CD14-positive monocyte (primary cell): ENCODE measurements around the gene HS1BP3. TPM values are rescaled to one million over a fixed set of nuclear protein-coding genes. Genes with fewer than 3 reads are reported as not detected.

Experiments used
- DNase-seq, 3 donors: peaks; one replicate each; pipeline ENCODE4 v3.0.0-alpha.2; 2011 to 2022
- H2AFZ ChIP-seq: 2 replicates; pipeline ENCODE4 v1.6.0; 2012; ENCODE audit warnings: mild to moderate bottlenecking, low read depth, low read length, inconsistent platforms; ENCODE audit not compliant: insufficient read depth, poor library complexity, severe bottlenecking
- H3K27ac ChIP-seq, 2 donors: 1 replicate in 1 of 2; 2 replicates in 1 of 2; pipeline ENCODE4 v1.5.1; 2012 to 2013; ENCODE audit warnings: low read length in 2 of 2, control low read depth in 1 of 2, inconsistent platforms in 1 of 2, low read depth in 1 of 2, mild to moderate bottlenecking in 1 of 2
- H3K27me3 ChIP-seq, 2 donors: one replicate each; pipeline versions ENCODE4 v1.6.0 to v1.6.1; 2011 to 2013; ENCODE audit warnings: low read length in 2 of 2; ENCODE audit not compliant: control insufficient read depth in 2 of 2, insufficient read depth in 2 of 2
- H3K36me3 ChIP-seq, 2 donors: replicated peaks in 1 of 2; 1 replicate in 1 of 2; 2 replicates in 1 of 2; pipeline versions ENCODE4 v1.5.1 to v1.6.1; 2012 to 2013; ENCODE audit warnings: low read length in 2 of 2, control low read depth in 1 of 2, inconsistent platforms in 1 of 2, mild to moderate bottlenecking in 1 of 2; ENCODE audit not compliant: insufficient read depth in 2 of 2, control insufficient read depth in 1 of 2
- H3K4me1 ChIP-seq, 2 donors: 1 replicate in 1 of 2; 2 replicates in 1 of 2; pipeline versions ENCODE4 v1.5.1 to v1.6.1; 2012 to 2013; ENCODE audit warnings: low read length in 2 of 2, control low read depth in 1 of 2, inconsistent platforms in 1 of 2, mild to moderate bottlenecking in 1 of 2, moderate library complexity in 1 of 2; ENCODE audit not compliant: insufficient read depth in 2 of 2, control insufficient read depth in 1 of 2
- H3K4me2 ChIP-seq: replicated peaks from 2 replicates; pipeline ENCODE3; 2012; ENCODE audit warnings: low read length, moderate library complexity, mild to moderate bottlenecking; ENCODE audit not compliant: poor library complexity, severe bottlenecking; ENCODE audit errors: extremely low read depth
- H3K4me3 ChIP-seq, 3 experiments: fragments of 200-600 bp in 1 of 3; sonication (generic) in 1 of 3; replicated peaks in 1 of 3; 1 replicate in 2 of 3; 2 replicates in 1 of 3; pipeline ENCODE4 v1.5.1; 2011 to 2013; ENCODE audit warnings: low read length in 3 of 3, mild to moderate bottlenecking in 3 of 3, control low read depth in 2 of 3, low read depth in 2 of 3, inconsistent platforms in 1 of 3, moderate library complexity in 1 of 3
- H3K79me2 ChIP-seq: 2 replicates; pipeline ENCODE4 v1.6.0; 2012; ENCODE audit warnings: mild to moderate bottlenecking, control low read depth, inconsistent platforms, low read length, moderate library complexity; ENCODE audit not compliant: insufficient read depth
- H3K9ac ChIP-seq: 2 replicates; pipeline ENCODE4 v1.6.0; 2017; ENCODE audit warnings: low read length, mild to moderate bottlenecking; ENCODE audit not compliant: insufficient read depth, poor library complexity, severe bottlenecking
- H3K9me3 ChIP-seq, 2 donors: replicated peaks in 1 of 2; 1 replicate in 1 of 2; 2 replicates in 1 of 2; pipeline versions ENCODE4 v1.5.1 to v1.6.1; 2012 to 2013; ENCODE audit warnings: low read length in 2 of 2, control low read depth in 1 of 2; ENCODE audit not compliant: control insufficient read depth in 1 of 2, insufficient read depth in 1 of 2
- H4K20me1 ChIP-seq: 2 replicates; pipeline ENCODE4 v1.6.0; 2012; ENCODE audit warnings: mild to moderate bottlenecking, low read length, control low read depth, moderate library complexity; ENCODE audit not compliant: insufficient read depth
- H3K27ac Mint-ChIP-seq, 7 donors: one replicate each; pipeline ENCODE4 v1.8.0; 2020; ENCODE audit warnings: mild to moderate bottlenecking in 7 of 7, mixed read lengths in 7 of 7, moderate library complexity in 6 of 7, inconsistent platforms in 2 of 7
- H3K27me3 Mint-ChIP-seq, 3 donors: one replicate each; pipeline ENCODE4 v1.8.0; 2021 to 2022; ENCODE audit warnings: low read depth in 3 of 3, mild to moderate bottlenecking in 3 of 3, mixed read lengths in 3 of 3, moderate library complexity in 3 of 3, inconsistent platforms in 1 of 3
- H3K36me3 Mint-ChIP-seq, 2 donors: one replicate each; pipeline ENCODE4 v1.8.0; 2020; ENCODE audit warnings: mixed read lengths in 2 of 2, inconsistent platforms in 1 of 2, mild to moderate bottlenecking in 1 of 2
- H3K4me1 Mint-ChIP-seq: one replicate; pipeline ENCODE4 v1.8.0; 2020; ENCODE audit warnings: mild to moderate bottlenecking, mixed read lengths
- H3K4me3 Mint-ChIP-seq, 2 donors: one replicate each; pipeline ENCODE4 v1.8.0; 2020; ENCODE audit warnings: mild to moderate bottlenecking in 2 of 2, mixed read lengths in 2 of 2, moderate library complexity in 1 of 2
- H3K9me3 Mint-ChIP-seq, 7 donors: one replicate each; pipeline ENCODE4 v1.8.0; 2020 to 2022; ENCODE audit warnings: mixed read lengths in 7 of 7, mild to moderate bottlenecking in 6 of 7, moderate library complexity in 6 of 7, inconsistent platforms in 2 of 7
- CTCF ChIP-seq: fragments of 200-600 bp; IDR thresholded peaks from one replicate; pipeline ENCODE4 v1.8.0; 2022; ENCODE audit warnings: antibody characterized with exemption, mild to moderate bottlenecking
- WGBS: methylation state at CpG from one replicate; pipeline ENCODE4 v1.1.5; 2013; ENCODE audit warnings: missing lambda C conversion rate; ENCODE audit not compliant: insufficient coverage; 5-methylcytosine and 5-hydroxymethylcytosine counted together
- intact Hi-C, 2 donors: fragments of 100-400 bp; cut with micrococcal nuclease; formaldehyde crosslinking; loops; one replicate each; pipeline versions ENCODE4 v1.15.0 to v1.15.1; 2023
- polyA plus RNA-seq, 3 donors: library from polyadenylated mRNA; depleted of rRNA in 1 of 3; unstranded in 2 of 3; stranded (reverse) in 1 of 3; fragments of 300-500 nt in 2 of 3; fragments of >200 nt in 1 of 3; fragmentation: Illumina TruSeq in 2 of 3; gene quantifications; 1 replicate in 2 of 3; 2 replicates in 1 of 3; pipeline ENCODE4 v1.2.3, GENCODE V29; 2012 to 2021

The HS1BP3 gene
- polyA plus RNA-seq, 3 donors, result 45.1 to 48.9 (median 45.4) TPM

- Histone ChIP-seq H3K79me2 (peaks cover 43% of the 10 kb centered on the region), H3K4me2 (peak overlapping the region; percentile 76), H3K4me3 (peak overlapping the region in 1 of 3 experiments; percentile 86), H3K4me1 (peaks cover 34 to 40% of the 10 kb centered on the region in 2 donors), H3K27me3 (no peaks in the 10 kb centered on the region), H3K9ac (no peak overlapping the region), H2AFZ (no peak overlapping the region), H3K9me3 (no peaks in the 10 kb centered on the region), H4K20me1 (peaks cover 47% of the 10 kb centered on the region), H3K36me3 (peaks cover 21 to 33% of the 10 kb centered on the region in 2 donors), H3K27ac (peak overlapping the region in 1 of 2 donors; percentile 22)
- no peak for DNase-seq
- WGBS, result 97% methylated on average over 9 of the region's 11 CpGs
- Mint-ChIP-seq H3K9me3 (peaks cover 0 to 4% (median 1%) of the 10 kb centered on the region in 7 donors), H3K36me3 (peaks cover 28 to 38% of the 10 kb centered on the region in 2 donors), H3K27ac (peak overlapping the region in 6 of 7 donors; percentile 2 to 97 (median 78)), H3K27me3 (peaks cover 0 to 4% (median 2%) of the 10 kb centered on the region in 3 donors), H3K4me1 (peaks cover 49% of the 10 kb centered on the region), H3K4me3 (peak overlapping the region in 1 of 2 donors; percentile 99)
- TF ChIP-seq CTCF, result no peak
- intact Hi-C loops, result loop anchor here in 1 of 2 donors (10.0 kb wide), 1 partner anchor 765 kb away; no protein-coding TSS in a partner anchor
Measured at GRCh38 chr2:20649576-20649975, 1.3 kb downstream of the HS1BP3 start.

GRCh38 chr2:20648831-20649230, 2.1 kb downstream of the HS1BP3 start:
- no peak for TF ChIP-seq CTCF

More at GRCh38 chr2:20648831-20649230, 2.1 kb downstream of the HS1BP3 start:
- intact Hi-C loops, result loop anchor here in 1 of 2 donors (10.0 kb wide), 1 partner anchor 764 kb away; no protein-coding TSS in a partner anchor
- peaks cover 0 to 4% (median 2%) of the 10 kb centered on the region in 3 donors for H3K27me3 Mint-ChIP-seq
- 100% methylated on average over 9 of the region's 9 CpGs for WGBS
- no peak overlapping the region for H3K4me2 ChIP-seq
- peaks cover 53% of the 10 kb centered on the region for H4K20me1 ChIP-seq
- no peak for DNase-seq
- peaks cover 28 to 40% of the 10 kb centered on the region in 2 donors for H3K36me3 ChIP-seq
- peaks cover 35 to 45% of the 10 kb centered on the region in 2 donors for H3K36me3 Mint-ChIP-seq
- H3K27me3 ChIP-seq, result no peaks in the 10 kb centered on the region
- no peaks in the 10 kb centered on the region for H3K9me3 ChIP-seq
- H3K4me1 Mint-ChIP-seq, result peaks cover 50% of the 10 kb centered on the region
- no peak overlapping the region for H2AFZ ChIP-seq
- no peak overlapping the region for H3K4me3 Mint-ChIP-seq
- H3K9me3 Mint-ChIP-seq, result peaks cover 0 to 2% (median 1%) of the 10 kb centered on the region in 7 donors
- peaks cover 43% of the 10 kb centered on the region for H3K79me2 ChIP-seq
- H3K4me3 ChIP-seq, result no peak overlapping the region
- peaks cover 27 to 33% of the 10 kb centered on the region in 2 donors for H3K4me1 ChIP-seq
- H3K9ac ChIP-seq, result no peak overlapping the region
- H3K27ac ChIP-seq, result no peak overlapping the region
- peak overlapping the region in 5 of 7 donors; percentile 32 to 66 (median 36) for H3K27ac Mint-ChIP-seq
